Measurements from ENCODE around the gene FASTK. TPM values are rescaled to one million over a fixed set of nuclear protein-coding genes. Genes with fewer than 3 reads are reported as not detected.

Gene FASTK
- total RNA-seq, 1 experiment from 2014 or later, result 92.8 TPM

GRCh38 chr7:151113344-151114150 is 32.9 kb upstream of the FASTK start:
- H3K4me1 ChIP-seq, result no peaks in the 10 kb centered on the region
- no peaks in the 10 kb centered on the region for H3K27me3 ChIP-seq
- no peaks in the 10 kb centered on the region for H3K9me3 ChIP-seq (replicated peaks)
- no peak overlapping the region for H3K27ac ChIP-seq
- no peak overlapping the region for H3K4me3 ChIP-seq
- no peak for DNase-seq
- H3K36me3 ChIP-seq, result peaks cover 10% of the 10 kb centered on the region

GRCh38 chr7:151110941-151111645 is 30.5 kb upstream of the FASTK start:
- peaks cover 12% of the 10 kb centered on the region for H3K36me3 ChIP-seq
- no peaks in the 10 kb centered on the region for H3K4me1 ChIP-seq
- no peaks in the 10 kb centered on the region for H3K9me3 ChIP-seq (replicated peaks)
- peak; percentile 66 to 82 for DNase-seq
- no peak overlapping the region for H3K4me3 ChIP-seq
- no peak overlapping the region for H3K27ac ChIP-seq
- H3K27me3 ChIP-seq, result no peaks in the 10 kb centered on the region

GRCh38 chr7:151110236-151110940 is 29.8 kb upstream of the FASTK start:
- DNase-seq, result no peak
- Histone ChIP-seq H3K4me3 (no peak overlapping the region), H3K27me3 (no peaks in the 10 kb centered on the region), H3K4me1 (no peaks in the 10 kb centered on the region), H3K36me3 (peaks cover 13% of the 10 kb centered on the region), H3K27ac (no peak overlapping the region), H3K9me3 (replicated peaks) (no peaks in the 10 kb centered on the region)

- H3K4me3 ChIP-seq, result no peak overlapping the region
- H3K27me3 ChIP-seq, result no peaks in the 10 kb centered on the region
- H3K27ac ChIP-seq, result no peak overlapping the region
- H3K4me1 ChIP-seq, result no peaks in the 10 kb centered on the region
- H3K9me3 ChIP-seq (replicated peaks), result no peaks in the 10 kb centered on the region
- peaks cover 20% of the 10 kb centered on the region for H3K36me3 ChIP-seq
- no peak for DNase-seq
These were observed 28.8 kb upstream of the FASTK start for GRCh38 chr7:151109094-151110048.

GRCh38 chr7:151107882-151108281 is 27.3 kb upstream of the FASTK start:
- no peak for DNase-seq
- Histone ChIP-seq H3K36me3 (peaks cover 28% of the 10 kb centered on the region), H3K9me3 (replicated peaks) (no peaks in the 10 kb centered on the region), H3K4me3 (no peak overlapping the region), H3K27ac (no peak overlapping the region), H3K4me1 (no peaks in the 10 kb centered on the region), H3K27me3 (no peaks in the 10 kb centered on the region)

- no peak for DNase-seq
- H3K27ac ChIP-seq, result no peak overlapping the region
- no peaks in the 10 kb centered on the region for H3K27me3 ChIP-seq
These were observed 24.0 kb upstream of the FASTK start for GRCh38 chr7:151104411-151105235.

GRCh38 chr7:151103973-151104372 is 23.4 kb upstream of the FASTK start:
- Histone ChIP-seq H3K27me3 (no peaks in the 10 kb centered on the region), H3K9me3 (replicated peaks) (no peaks in the 10 kb centered on the region), H3K4me3 (no peak overlapping the region), H3K4me1 (peaks cover 7% of the 10 kb centered on the region), H3K36me3 (peaks cover 31% of the 10 kb centered on the region), H3K27ac (no peak overlapping the region)
- no peak for DNase-seq

More at GRCh38 chr7:151104411-151105235, 24.0 kb upstream of the FASTK start:
- H3K9me3 ChIP-seq (replicated peaks), result no peaks in the 10 kb centered on the region
- H3K36me3 ChIP-seq, result peaks cover 31% of the 10 kb centered on the region
- no peak overlapping the region for H3K4me3 ChIP-seq
- H3K4me1 ChIP-seq, result peaks cover 3% of the 10 kb centered on the region; the same call in 1 of the 2 replicates

GRCh38 chr7:151102991-151103390 is 22.4 kb upstream of the FASTK start:
- H3K36me3 ChIP-seq, result peaks cover 31% of the 10 kb centered on the region
- H3K27ac ChIP-seq, result no peak overlapping the region
- H3K4me1 ChIP-seq, result peaks cover 7% of the 10 kb centered on the region
- H3K9me3 ChIP-seq (replicated peaks), result no peaks in the 10 kb centered on the region
- DNase-seq, result no peak
- H3K4me3 ChIP-seq, result no peak overlapping the region
- no peaks in the 10 kb centered on the region for H3K27me3 ChIP-seq

- Histone ChIP-seq H3K27me3 (no peaks in the 10 kb centered on the region), H3K36me3 (peaks cover 34% of the 10 kb centered on the region), H3K27ac (no peak overlapping the region), H3K4me1 (peaks cover 7% of the 10 kb centered on the region), H3K9me3 (replicated peaks) (no peaks in the 10 kb centered on the region), H3K4me3 (no peak overlapping the region)
- DNase-seq, result no peak
These were observed 21.2 kb upstream of the FASTK start for GRCh38 chr7:151101621-151102396.

- peaks cover 28% of the 10 kb centered on the region for H3K36me3 ChIP-seq
- peaks cover 7% of the 10 kb centered on the region for H3K4me1 ChIP-seq
- H3K4me3 ChIP-seq, result no peak overlapping the region
- DNase-seq, result no peak
- no peaks in the 10 kb centered on the region for H3K9me3 ChIP-seq (replicated peaks)
- no peak overlapping the region for H3K27ac ChIP-seq
- H3K27me3 ChIP-seq, result no peaks in the 10 kb centered on the region
These were observed 20.3 kb upstream of the FASTK start for GRCh38 chr7:151100921-151101320.

GRCh38 chr7:151099486-151100211 is 19.0 kb upstream of the FASTK start:
- H3K36me3 ChIP-seq, result peaks cover 24% of the 10 kb centered on the region
- DNase-seq, result peak in 1 of 2 experiments; percentile 37
- H3K4me3 ChIP-seq, result no peak overlapping the region
- no peaks in the 10 kb centered on the region for H3K9me3 ChIP-seq (replicated peaks)
- no peaks in the 10 kb centered on the region for H3K27me3 ChIP-seq
- peak overlapping the region; percentile 5; the same call in 1 of the 2 replicates for H3K27ac ChIP-seq
- peaks cover 7% of the 10 kb centered on the region for H3K4me1 ChIP-seq

GRCh38 chr7:151095828-151096475 is 15.3 kb upstream of the FASTK start:
- no peak for DNase-seq
- H3K4me1 ChIP-seq, result peaks cover 7% of the 10 kb centered on the region
- no peak overlapping the region for H3K4me3 ChIP-seq
- H3K36me3 ChIP-seq, result peaks cover 13% of the 10 kb centered on the region
- no peaks in the 10 kb centered on the region for H3K9me3 ChIP-seq (replicated peaks)
- H3K27ac ChIP-seq, result no peak overlapping the region
- H3K27me3 ChIP-seq, result no peaks in the 10 kb centered on the region

Measured in SJCRH30 (cell line).